LNCaP clone FGC (cell line): ENCODE measurements around the gene KLHL11.

Source experiments
- DNase-seq: peaks from one replicate; pipeline ENCODE4 v3.0.0-alpha.2; 2011; ENCODE audit warnings: low read depth
- H3K4me3 ChIP-seq: 2 replicates; pipeline ENCODE4 v1.5.1; 2011; ENCODE audit warnings: mild to moderate bottlenecking, low read depth, low read length, control low read depth
- CTCF ChIP-seq: IDR thresholded peaks from 2 replicates; pipeline ENCODE4 v1.5.1; 2012; ENCODE audit warnings: mild to moderate bottlenecking; ENCODE audit not compliant: control insufficient read depth, insufficient read depth; ENCODE audit errors: extremely low read depth

KLHL11 gene

GRCh38 chr17:41909088-41909487 lies 43.9 kb upstream of the KLHL11 start:
- no peak for DNase-seq
- H3K4me3 ChIP-seq, result no peak overlapping the region
- no peak for TF ChIP-seq CTCF

- no peak for TF ChIP-seq CTCF
- H3K4me3 ChIP-seq, result no peak overlapping the region
- DNase-seq, result no peak
Measured at GRCh38 chr17:41907633-41908539, 42.7 kb upstream of the KLHL11 start.

GRCh38 chr17:41907185-41907556 lies 41.9 kb upstream of the KLHL11 start:
- no peak for TF ChIP-seq CTCF
- no peak overlapping the region for H3K4me3 ChIP-seq
- DNase-seq, result no peak

GRCh38 chr17:41906465-41907184 lies 41.4 kb upstream of the KLHL11 start:
- DNase-seq, result no peak
- no peak for TF ChIP-seq CTCF
- H3K4me3 ChIP-seq, result no peak overlapping the region

- TF ChIP-seq CTCF, result no peak
- DNase-seq, result no peak
- no peak overlapping the region for H3K4me3 ChIP-seq
Measured at GRCh38 chr17:41905172-41905571, 39.9 kb upstream of the KLHL11 start.

- DNase-seq, result no peak
- no peak overlapping the region for H3K4me3 ChIP-seq
- TF ChIP-seq CTCF, result no peak
Measured at GRCh38 chr17:41904242-41904841, 39.1 kb upstream of the KLHL11 start.
